Pancreas (tissue), 10 donors: Measurements from ENCODE around the gene B3GNT8. TPM values are rescaled to one million over a fixed set of nuclear protein-coding genes. Genes with fewer than 3 reads are reported as not detected.
"Not testable (repeated sequence)": the region's sequence is repeated elsewhere in the genome, so short reads cannot be mapped to it uniquely, and the experiment has no call there.

Experiments used
- ATAC-seq, 4 donors: fragments of 200-7000 bp; cut with Tn5 transposase; one replicate each; pipeline versions ENCODE4 v1.8.0 to v1.9.1; 2020; ENCODE audit warnings: mild to moderate bottlenecking in 4 of 4, moderate library complexity in 4 of 4
- DNase-seq, 6 donors: peaks; one replicate each; pipeline ENCODE4 v3.0.0-alpha.2; 2020
- FAIRE-seq: peaks from 2 replicates; lab custom pipeline; 2012; peaks lifted over from hg19 to GRCh38; lab: Jason Lieb, UNC
- H3K27ac ChIP-seq, 4 donors: fragments of 200-600 bp; sonication (generic); 1 replicate in 3 of 4; 2 replicates in 1 of 4; pipeline versions ENCODE4 v1.5.0 to v1.8.0; 2020
- H3K27me3 ChIP-seq, 4 donors: fragments of 200-600 bp; one replicate each; pipeline ENCODE4 v1.8.0; 2021
- H3K36me3 ChIP-seq, 3 donors: fragments of 200-600 bp; sonication (generic) in 1 of 3; one replicate each; pipeline versions ENCODE4 v1.5.0 to v1.8.0; 2020 to 2021
- H3K4me1 ChIP-seq, 3 donors: fragments of 200-600 bp; one replicate each; pipeline ENCODE4 v1.8.0; 2021
- H3K4me3 ChIP-seq, 4 donors: fragments of 200-600 bp; sonication (generic) in 2 of 4; one replicate each; pipeline versions ENCODE4 v1.5.0 to v1.8.0; 2020 to 2021
- H3K9me3 ChIP-seq, 4 donors: fragments of 200-600 bp; one replicate each; pipeline ENCODE4 v1.8.0; 2021
- WGBS, 2 donors: extraction: QIAGEN DNeasy Blood & Tissue Kit; methylation state at CpG; one replicate each; pipeline ENCODE4 v1.1.7; 2013; 5-methylcytosine and 5-hydroxymethylcytosine counted together
- intact Hi-C, 3 donors: fragments of 100-400 bp; cut with DNase I; formaldehyde crosslinking; loops; one replicate each; pipeline versions ENCODE4 v1.11.1 to v1.14.2; 2022
- polyA plus RNA-seq, 2 donors: library from polyadenylated mRNA; stranded (reverse); fragments of 200-250 nt; gene quantifications; one replicate each; pipeline ENCODE4 v1.2.3, GENCODE V29; 2013
- total RNA-seq, 6 donors: library from RNA; stranded (reverse); fragmentation: NEBNext Ultra II Directional in 4 of 6; extraction: Animal tissue kit (Norgen Biotek cat#: 25700) in 4 of 6; gene quantifications; one replicate each; pipeline versions ENCODE4 v1.2.1 to v1.2.4, GENCODE V29; 2021 to 2023
- TF ChIP-seq, protein P1 (sequence below), 4 donors: fragments of 200-600 bp; sonication (generic) in 3 of 4; IDR thresholded peaks; one replicate each; pipeline versions ENCODE4 v1.5.0 to v1.8.0; 2021; ENCODE audit warnings: antibody characterized with exemption in 4 of 4
- donor health status: healthy with polysubstance abuse.
- donor health status: DM: no; HTN: no; CAD: no; lungs with moderate emphysema.
- donor health status: DM: no; HTN: no; CAD: no.
- donor health status: control.
- donor health status: control.
- donor health status: Bipolar disorder and iron deficiency.
- donor health status: DM: yes; HTN: yes; CAD: no.
- donor health status: DM: no; HTN: no; CAD: no.
- donor health status: DM: no; HTN: no; CAD: no.
- donor health status: DM: yes; HTN: yes; CAD: no.

Gene B3GNT8, protein sequence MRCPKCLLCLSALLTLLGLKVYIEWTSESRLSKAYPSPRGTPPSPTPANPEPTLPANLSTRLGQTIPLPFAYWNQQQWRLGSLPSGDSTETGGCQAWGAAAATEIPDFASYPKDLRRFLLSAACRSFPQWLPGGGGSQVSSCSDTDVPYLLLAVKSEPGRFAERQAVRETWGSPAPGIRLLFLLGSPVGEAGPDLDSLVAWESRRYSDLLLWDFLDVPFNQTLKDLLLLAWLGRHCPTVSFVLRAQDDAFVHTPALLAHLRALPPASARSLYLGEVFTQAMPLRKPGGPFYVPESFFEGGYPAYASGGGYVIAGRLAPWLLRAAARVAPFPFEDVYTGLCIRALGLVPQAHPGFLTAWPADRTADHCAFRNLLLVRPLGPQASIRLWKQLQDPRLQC
- total RNA-seq, result 1 to 10 TPM in 4 of 6 donors, under 1 TPM in 2; 0.41 to 3.2 (median 1.2) TPM
- polyA plus RNA-seq, result 1 to 10 TPM; 3.1 to 4.5 TPM

- H3K4me3 ChIP-seq, result peak within 1 kb of the TSS in 3 of 4 donors; percentile 15 to 40 (median 29)
- peak; percentile 75 to 92 (median 86) for ATAC-seq
- 49% methylated on average over 13 to 19 of the region's 19 CpGs for whole genome bisulfite sequencing, 2 donors
- DNase-seq, result peak; percentile 62 to 89 (median 77)
- no peaks in the 10 kb centered on the region for H3K27me3 ChIP-seq
- TF ChIP-seq, protein P1, sequence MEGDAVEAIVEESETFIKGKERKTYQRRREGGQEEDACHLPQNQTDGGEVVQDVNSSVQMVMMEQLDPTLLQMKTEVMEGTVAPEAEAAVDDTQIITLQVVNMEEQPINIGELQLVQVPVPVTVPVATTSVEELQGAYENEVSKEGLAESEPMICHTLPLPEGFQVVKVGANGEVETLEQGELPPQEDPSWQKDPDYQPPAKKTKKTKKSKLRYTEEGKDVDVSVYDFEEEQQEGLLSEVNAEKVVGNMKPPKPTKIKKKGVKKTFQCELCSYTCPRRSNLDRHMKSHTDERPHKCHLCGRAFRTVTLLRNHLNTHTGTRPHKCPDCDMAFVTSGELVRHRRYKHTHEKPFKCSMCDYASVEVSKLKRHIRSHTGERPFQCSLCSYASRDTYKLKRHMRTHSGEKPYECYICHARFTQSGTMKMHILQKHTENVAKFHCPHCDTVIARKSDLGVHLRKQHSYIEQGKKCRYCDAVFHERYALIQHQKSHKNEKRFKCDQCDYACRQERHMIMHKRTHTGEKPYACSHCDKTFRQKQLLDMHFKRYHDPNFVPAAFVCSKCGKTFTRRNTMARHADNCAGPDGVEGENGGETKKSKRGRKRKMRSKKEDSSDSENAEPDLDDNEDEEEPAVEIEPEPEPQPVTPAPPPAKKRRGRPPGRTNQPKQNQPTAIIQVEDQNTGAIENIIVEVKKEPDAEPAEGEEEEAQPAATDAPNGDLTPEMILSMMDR (IDR thresholded peaks at IDR 0.05), result no peak
- H3K4me1 ChIP-seq, result no peaks in the 10 kb centered on the region
- FAIRE-seq, result no peak
- H3K36me3 ChIP-seq, result peaks cover 0 to 35% (median 21%) of the 10 kb centered on the region in 3 donors
- no peaks in the 10 kb centered on the region for H3K9me3 ChIP-seq
- H3K27ac ChIP-seq, result peak within 1 kb of the TSS; percentile 60 to 83 (median 69)
- intact Hi-C loops, result no loop called here
Observed at GRCh38 chr19:41426952-41427646, at the start of gene B3GNT8. Gene B3GNT8 (minus strand): TSS chr19:41427374. CDS start chr19:41426778, 596 bp downstream.

GRCh38 chr19:41476583-41476982 lies 49.4 kb upstream of the B3GNT8 start:
- FAIRE-seq, result no peak
- Histone ChIP-seq H3K27ac (no peak overlapping the region), H3K36me3 (no peaks in the 10 kb centered on the region), H3K4me1 (no peaks in the 10 kb centered on the region), H3K4me3 (no peak overlapping the region), H3K9me3 (no peaks in the 10 kb centered on the region), H3K27me3 (peaks cover 0 to 7% (median 2%) of the 10 kb centered on the region in 4 donors)
- intact Hi-C loops, result no loop called here
- ATAC-seq, result no peak
- TF ChIP-seq, protein P1 (IDR thresholded peaks at IDR 0.05), result no peak
- no peak for DNase-seq

DNA sequence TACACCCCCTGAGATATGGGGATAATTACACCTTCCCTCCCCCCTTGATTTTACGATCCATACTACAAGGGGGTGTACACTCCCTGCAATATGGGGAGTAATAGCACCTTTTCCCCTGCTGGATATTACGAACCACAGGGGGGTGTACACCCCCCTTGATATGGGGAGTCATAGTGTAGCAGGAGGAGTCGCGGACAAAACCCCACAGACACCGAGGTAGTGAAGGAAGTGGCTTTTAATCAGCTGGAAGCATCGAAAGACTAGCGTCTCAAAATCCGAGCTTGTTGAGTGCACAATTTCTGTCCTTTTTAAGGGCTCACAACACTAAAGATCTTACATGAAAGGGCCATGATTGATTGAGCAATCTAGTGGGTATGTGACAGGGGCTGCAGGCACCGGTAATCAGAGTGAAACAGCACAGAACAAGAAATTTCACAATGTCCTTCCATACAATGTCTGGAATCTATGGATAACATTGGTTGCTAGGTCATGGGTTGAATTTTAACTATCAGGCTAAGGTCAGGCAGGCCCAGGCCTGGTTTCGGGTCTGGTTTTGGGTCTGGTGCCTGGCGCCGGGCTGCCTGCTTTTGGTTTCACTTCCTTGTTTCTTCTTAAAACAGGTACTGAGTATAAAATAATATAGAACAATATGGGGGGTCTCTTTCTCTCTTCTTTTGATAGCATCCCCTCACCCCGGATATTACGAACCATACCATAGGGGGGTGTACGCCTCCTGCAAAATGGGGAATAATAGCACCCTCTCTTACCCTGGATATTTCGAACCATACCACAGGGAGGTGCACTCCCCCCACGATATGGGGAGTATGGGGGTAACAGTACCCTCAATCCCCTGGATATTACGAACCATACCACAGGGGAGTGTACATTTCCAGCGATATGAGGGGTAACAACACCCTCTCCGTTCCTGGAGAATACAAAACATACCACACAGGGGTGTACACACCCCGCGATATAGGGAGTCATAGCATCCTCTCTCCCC lies 36.4 kb upstream of the B3GNT8 start:
- H3K36me3 ChIP-seq, FAIRE-seq, H3K4me3 ChIP-seq, H3K4me1 ChIP-seq, intact Hi-C loops, H3K9me3 ChIP-seq, ATAC-seq, DNase-seq: not testable (repeated sequence)
- H3K27ac ChIP-seq, result peak overlapping the region in 1 of 4 donors; percentile 15
- peaks cover 0 to 14% (median 0%) of the 10 kb centered on the region in 4 donors for H3K27me3 ChIP-seq
- WGBS, 2 donors, result 59 to 71% methylated on average over 22 of the region's 22 CpGs

GRCh38 chr19:41462497-41462896 lies 35.3 kb upstream of the B3GNT8 start:
- intact Hi-C loops, result no loop called here
- H3K4me1 ChIP-seq, result no peaks in the 10 kb centered on the region
- no peak overlapping the region for H3K4me3 ChIP-seq
- DNase-seq (no peak), ATAC-seq (no peak), FAIRE-seq (no peak)
- H3K27ac ChIP-seq, result no peak overlapping the region
- WGBS, 2 donors, result 54 to 55% methylated on average over 6 of the region's 6 CpGs
- no peaks in the 10 kb centered on the region for H3K36me3 ChIP-seq
- no peaks in the 10 kb centered on the region for H3K9me3 ChIP-seq
- peaks cover 0 to 14% (median 0%) of the 10 kb centered on the region in 4 donors for H3K27me3 ChIP-seq
- TF ChIP-seq, protein P1 (IDR thresholded peaks at IDR 0.05), result no peak
